ENCODE measurements around the gene EIF4EBP3.

DNA sequence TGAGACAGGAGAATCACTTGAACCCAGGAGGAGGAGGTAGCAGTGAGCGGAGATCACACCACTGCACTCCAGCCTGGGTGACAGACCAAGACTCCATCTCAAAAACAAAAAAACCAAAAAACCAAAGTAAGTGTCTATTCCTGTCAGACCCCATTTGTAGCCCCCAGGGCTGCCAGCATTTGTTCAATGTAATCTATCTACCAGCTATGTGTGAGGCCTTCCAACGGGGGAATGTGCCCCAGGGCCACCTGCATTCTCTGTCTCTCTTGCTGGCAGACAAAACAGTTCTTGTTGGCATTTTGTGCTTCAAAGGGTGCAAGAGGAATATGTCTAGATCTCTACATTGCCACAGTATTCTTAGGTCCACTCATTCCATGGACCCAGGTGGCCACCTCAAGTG is 51.4 kb downstream of the EIF4EBP3 start:
- no peak for TF ChIP-seq POLR2AphosphoS5 (IDR thresholded peaks at IDR 0.05; ENCODE audit: control insufficient read depth, insufficient read depth, low read depth, low read length)
- TF ChIP-seq TEAD4 (IDR thresholded peaks at IDR 0.05; ENCODE audit: low read length), result no peak
- no peak for TF ChIP-seq TEAD4 (CRISPR knock-in tag; IDR thresholded peaks at IDR 0.05; ENCODE audit: borderline replicate concordance)
- TF ChIP-seq NRF1 (conservative IDR thresholded peaks at IDR 0.05 in 1 of 2, IDR thresholded peaks at IDR 0.05 in 1 of 2), result no peak
- no peak for TF ChIP-seq ZNF76 (CRISPR knock-in tag; IDR thresholded peaks at IDR 0.05; ENCODE audit: borderline replicate concordance)
- TF ChIP-seq, protein P1, sequence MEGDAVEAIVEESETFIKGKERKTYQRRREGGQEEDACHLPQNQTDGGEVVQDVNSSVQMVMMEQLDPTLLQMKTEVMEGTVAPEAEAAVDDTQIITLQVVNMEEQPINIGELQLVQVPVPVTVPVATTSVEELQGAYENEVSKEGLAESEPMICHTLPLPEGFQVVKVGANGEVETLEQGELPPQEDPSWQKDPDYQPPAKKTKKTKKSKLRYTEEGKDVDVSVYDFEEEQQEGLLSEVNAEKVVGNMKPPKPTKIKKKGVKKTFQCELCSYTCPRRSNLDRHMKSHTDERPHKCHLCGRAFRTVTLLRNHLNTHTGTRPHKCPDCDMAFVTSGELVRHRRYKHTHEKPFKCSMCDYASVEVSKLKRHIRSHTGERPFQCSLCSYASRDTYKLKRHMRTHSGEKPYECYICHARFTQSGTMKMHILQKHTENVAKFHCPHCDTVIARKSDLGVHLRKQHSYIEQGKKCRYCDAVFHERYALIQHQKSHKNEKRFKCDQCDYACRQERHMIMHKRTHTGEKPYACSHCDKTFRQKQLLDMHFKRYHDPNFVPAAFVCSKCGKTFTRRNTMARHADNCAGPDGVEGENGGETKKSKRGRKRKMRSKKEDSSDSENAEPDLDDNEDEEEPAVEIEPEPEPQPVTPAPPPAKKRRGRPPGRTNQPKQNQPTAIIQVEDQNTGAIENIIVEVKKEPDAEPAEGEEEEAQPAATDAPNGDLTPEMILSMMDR (IDR thresholded peaks at IDR 0.05 in 2 of 3, conservative IDR thresholded peaks at IDR 0.05 in 1 of 3; ENCODE audit: insufficient read depth in 2 of 3, low read depth in 1 of 3, low read length in 3 of 3), result no peak
- TF ChIP-seq BMI1 (IDR thresholded peaks at IDR 0.05; ENCODE audit: low read length), result no peak
- TF ChIP-seq TAF7 (tag; IDR thresholded peaks at IDR 0.05), result no peak
- TF ChIP-seq SIN3A (IDR thresholded peaks at IDR 0.05; ENCODE audit: borderline replicate concordance in 2 of 2, control insufficient read depth in 1 of 2, low read depth in 2 of 2, low read length in 2 of 2), result no peak
- no peak for TF ChIP-seq MYNN (IDR thresholded peaks at IDR 0.05)
- no peak for TF ChIP-seq MYNN (CRISPR knock-in tag; IDR thresholded peaks at IDR 0.05)
- TF ChIP-seq KLF10 (CRISPR knock-in tag; IDR thresholded peaks at IDR 0.05), result no peak
- no peak for TF ChIP-seq CEBPG (CRISPR knock-in tag; IDR thresholded peaks at IDR 0.05)
- no peak for TF ChIP-seq CEBPG (tag; conservative IDR thresholded peaks at IDR 0.05 in 1 of 2, IDR thresholded peaks at IDR 0.05 in 1 of 2)
- TF ChIP-seq, protein P2, sequence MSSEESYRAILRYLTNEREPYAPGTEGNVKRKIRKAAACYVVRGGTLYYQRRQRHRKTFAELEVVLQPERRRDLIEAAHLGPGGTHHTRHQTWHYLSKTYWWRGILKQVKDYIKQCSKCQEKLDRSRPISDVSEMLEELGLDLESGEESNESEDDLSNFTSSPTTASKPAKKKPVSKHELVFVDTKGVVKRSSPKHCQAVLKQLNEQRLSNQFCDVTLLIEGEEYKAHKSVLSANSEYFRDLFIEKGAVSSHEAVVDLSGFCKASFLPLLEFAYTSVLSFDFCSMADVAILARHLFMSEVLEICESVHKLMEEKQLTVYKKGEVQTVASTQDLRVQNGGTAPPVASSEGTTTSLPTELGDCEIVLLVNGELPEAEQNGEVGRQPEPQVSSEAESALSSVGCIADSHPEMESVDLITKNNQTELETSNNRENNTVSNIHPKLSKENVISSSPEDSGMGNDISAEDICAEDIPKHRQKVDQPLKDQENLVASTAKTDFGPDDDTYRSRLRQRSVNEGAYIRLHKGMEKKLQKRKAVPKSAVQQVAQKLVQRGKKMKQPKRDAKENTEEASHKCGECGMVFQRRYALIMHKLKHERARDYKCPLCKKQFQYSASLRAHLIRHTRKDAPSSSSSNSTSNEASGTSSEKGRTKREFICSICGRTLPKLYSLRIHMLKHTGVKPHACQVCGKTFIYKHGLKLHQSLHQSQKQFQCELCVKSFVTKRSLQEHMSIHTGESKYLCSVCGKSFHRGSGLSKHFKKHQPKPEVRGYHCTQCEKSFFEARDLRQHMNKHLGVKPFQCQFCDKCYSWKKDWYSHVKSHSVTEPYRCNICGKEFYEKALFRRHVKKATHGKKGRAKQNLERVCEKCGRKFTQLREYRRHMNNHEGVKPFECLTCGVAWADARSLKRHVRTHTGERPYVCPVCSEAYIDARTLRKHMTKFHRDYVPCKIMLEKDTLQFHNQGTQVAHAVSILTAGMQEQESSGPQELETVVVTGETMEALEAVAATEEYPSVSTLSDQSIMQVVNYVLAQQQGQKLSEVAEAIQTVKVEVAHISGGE (CRISPR knock-in tag; IDR thresholded peaks at IDR 0.05), result no peak
